ENCODE data around the gene CUL5.

DNA sequence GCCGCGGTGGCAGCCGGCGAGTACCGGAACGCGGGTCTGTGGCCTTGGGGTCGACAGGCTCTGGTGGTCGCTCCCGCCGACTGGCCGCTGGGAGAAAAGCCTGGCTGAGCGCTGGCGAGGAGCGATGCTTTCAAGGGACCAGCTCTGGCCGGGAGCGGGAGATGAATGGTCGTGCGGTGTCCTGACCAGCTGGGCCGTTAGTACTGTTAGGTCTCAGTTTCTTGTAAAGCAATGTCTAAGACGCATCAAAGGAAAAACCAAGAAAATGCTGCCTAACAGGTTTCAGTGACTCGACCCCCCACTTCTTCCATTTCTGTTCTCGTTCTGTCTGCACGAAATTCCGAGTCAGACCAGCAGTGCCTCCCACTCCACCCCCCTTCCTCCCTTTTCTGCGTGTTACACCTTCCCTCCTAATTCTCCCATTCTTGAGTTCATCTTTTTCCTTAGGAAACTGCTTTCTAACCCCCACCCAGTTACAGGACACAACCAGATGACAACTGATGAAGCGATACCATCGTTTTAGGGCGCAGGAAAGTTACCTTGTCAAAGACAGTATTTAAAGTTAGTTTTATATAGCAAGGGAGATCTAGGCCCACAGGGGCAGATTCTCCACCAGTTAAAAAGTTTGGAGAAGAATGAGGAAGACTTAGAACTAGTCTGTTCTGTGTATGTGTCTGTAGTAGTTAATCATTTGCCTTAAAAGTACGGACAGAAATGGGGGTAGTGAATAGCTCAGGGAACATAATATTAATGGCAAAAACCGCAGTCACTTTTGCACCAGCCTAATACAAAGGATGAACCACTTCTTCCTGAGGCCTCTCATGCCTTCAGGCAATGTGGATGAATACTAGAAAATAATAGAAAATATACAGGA lies 1.0 kb downstream of the CUL5 start:
- TF ChIP-seq EZH2 (IDR thresholded peaks at IDR 0.05) (no peak), POLR2AphosphoS5 (IDR thresholded peaks at IDR 0.05; ENCODE audit: borderline replicate concordance, low read depth, low read length) (no peak)

Measured in SK-N-MC (cell line).